Measurements from ENCODE around the gene TTC21B.

TTC21B gene

DNA sequence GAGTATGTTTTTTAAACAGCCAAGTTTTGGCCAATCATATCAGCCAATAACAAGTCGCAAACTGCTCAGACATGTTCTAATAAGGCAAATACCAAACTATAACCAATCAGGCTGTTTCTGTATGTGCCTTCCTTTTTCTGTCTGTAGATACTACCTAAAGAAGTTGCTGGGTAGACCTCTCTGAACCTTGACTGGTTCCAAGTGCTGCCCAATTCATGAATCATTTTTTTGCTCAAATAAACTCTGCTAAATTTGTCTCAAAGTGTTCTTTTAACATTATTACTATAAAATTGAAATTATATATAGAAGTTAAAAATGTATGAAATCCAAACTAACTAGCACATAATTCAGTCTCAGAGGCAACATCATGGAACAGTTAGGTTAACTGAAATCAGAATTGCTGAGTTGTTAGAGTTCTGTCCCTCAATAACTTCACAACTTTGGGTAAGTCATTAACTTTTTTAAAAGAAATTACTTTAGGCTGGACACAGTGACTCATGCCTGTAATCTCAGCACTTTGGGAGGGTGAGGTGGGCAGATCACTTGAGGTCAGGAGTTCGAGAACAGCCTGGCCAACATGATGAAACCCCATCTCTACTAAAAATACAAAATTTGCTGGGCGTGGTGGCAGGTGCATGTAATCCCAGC, 4.9 kb upstream of the TTC21B start:
- Histone ChIP-seq H3K4me1 (ENCODE audit: insufficient read depth, low read length) (peaks cover 8% of the 10 kb centered on the region), H3K27me3 (ENCODE audit: control insufficient read depth in 1 of 2, insufficient read depth in 2 of 2, low read length in 2 of 2) (no peaks in the 10 kb centered on the region), H3K9ac (ENCODE audit: low read length) (no peak overlapping the region), H3K9me3 (ENCODE audit: low read length) (no peaks in the 10 kb centered on the region), H3K36me3 (ENCODE audit: insufficient read depth, low read length) (no peaks in the 10 kb centered on the region), H3K27ac (ENCODE audit: low read depth, low read length) (no peak overlapping the region), H3K4me3 (ENCODE audit: low read depth in 1 of 2, low read length in 2 of 2) (no peak overlapping the region)

DNA sequence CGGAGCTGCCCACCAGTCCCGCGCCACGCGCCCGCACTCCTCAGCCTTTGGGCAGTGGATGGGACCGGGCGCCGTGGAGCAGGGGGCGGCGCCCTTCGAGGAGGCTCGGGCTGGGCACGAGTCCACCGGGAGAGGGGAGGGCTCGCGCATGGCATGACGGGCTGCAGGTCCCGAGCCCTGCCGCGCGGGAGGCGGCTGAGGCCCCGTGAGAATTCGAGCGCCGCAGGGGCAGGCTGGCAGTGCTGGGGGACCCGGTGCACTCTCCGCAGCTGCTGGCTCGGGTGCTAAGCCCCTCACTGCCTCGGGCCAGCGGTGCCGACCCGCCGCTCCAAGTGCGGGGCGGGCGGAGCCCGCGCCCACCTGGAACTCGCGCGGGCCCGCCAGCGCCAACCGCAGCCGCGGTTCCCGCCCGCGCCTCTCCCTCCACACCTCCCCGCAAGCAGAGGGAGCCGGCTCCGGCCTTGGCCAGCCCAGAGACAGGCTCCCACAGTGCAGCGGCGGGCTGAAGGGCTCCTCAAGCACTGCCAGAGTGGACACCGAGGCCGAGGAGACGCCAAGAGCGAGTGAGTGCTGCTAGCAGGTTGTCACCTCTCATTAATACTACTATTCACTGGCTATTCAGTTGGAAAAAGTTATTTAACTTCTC, 3.6 kb upstream of the TTC21B start:
- H3K4me1 ChIP-seq (ENCODE audit: insufficient read depth, low read length), result peaks cover 15% of the 10 kb centered on the region
- H3K9ac ChIP-seq (ENCODE audit: low read length), result no peak overlapping the region
- H3K9me3 ChIP-seq (ENCODE audit: low read length), result no peaks in the 10 kb centered on the region
- no peaks in the 10 kb centered on the region for H3K27me3 ChIP-seq (ENCODE audit: control insufficient read depth in 1 of 2, insufficient read depth in 2 of 2, low read length in 2 of 2)
- H3K36me3 ChIP-seq (ENCODE audit: insufficient read depth, low read length), result no peaks in the 10 kb centered on the region
- no peak overlapping the region for H3K27ac ChIP-seq (ENCODE audit: low read depth, low read length)
- H3K4me3 ChIP-seq (ENCODE audit: low read depth in 1 of 2, low read length in 2 of 2), result no peak overlapping the region

DNA sequence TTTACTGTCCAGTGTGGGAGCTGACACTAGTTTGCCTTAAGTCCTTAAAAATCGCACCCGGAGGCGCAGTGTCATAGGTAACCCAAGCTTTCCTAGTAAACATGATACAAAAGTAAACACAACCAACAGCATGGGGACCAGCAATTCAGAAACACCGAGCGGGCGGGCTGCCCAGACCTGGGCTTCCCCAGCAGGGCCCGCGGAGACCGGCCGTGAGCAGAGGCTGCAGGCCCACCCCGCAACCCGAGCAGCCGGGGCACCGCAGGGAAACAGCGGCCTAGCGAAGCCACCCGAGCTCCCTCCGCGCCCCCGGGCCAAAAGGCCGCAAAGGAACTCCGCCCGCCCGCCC, 296 bp downstream of the TTC21B start:
- Histone ChIP-seq H3K27me3 (ENCODE audit: control insufficient read depth in 1 of 2, insufficient read depth in 2 of 2, low read length in 2 of 2) (no peaks in the 10 kb centered on the region), H3K9me3 (ENCODE audit: low read length) (no peaks in the 10 kb centered on the region), H3K4me3 (ENCODE audit: low read depth in 1 of 2, low read length in 2 of 2) (peak overlapping the region; percentile 79 to 90), H3K36me3 (ENCODE audit: insufficient read depth, low read length) (peaks cover 3% of the 10 kb centered on the region), H3K27ac (ENCODE audit: low read depth, low read length) (peak overlapping the region; percentile 89), H3K4me1 (ENCODE audit: insufficient read depth, low read length) (peaks cover 24% of the 10 kb centered on the region), H3K9ac (ENCODE audit: low read length) (peak overlapping the region; percentile 84)

DNA sequence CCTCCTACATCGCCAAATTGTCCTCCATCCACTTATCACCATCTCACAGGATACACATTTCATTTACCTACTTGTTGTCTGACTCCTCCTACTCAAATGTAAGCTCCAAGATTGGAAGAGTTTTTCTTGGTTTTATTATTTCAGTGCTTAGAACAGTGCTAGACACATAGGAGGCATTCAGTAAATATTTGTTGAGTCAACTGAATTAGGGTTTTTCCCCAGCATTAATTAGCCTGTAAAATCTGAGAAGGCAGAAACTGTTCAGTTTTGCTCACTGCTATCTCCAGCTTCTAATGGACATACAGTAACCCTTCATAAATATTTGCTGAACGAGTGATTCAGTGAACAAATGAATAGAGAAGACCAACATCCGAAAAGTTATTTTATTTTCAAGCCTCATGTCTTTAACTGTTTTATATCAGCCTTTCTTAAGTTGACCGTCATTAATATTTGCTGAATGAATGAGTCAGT, 800 bp downstream of the TTC21B start:
- peak overlapping the region; percentile 79 to 90 for H3K4me3 ChIP-seq (ENCODE audit: low read depth in 1 of 2, low read length in 2 of 2)
- H3K4me1 ChIP-seq (ENCODE audit: insufficient read depth, low read length), result peaks cover 24% of the 10 kb centered on the region
- no peaks in the 10 kb centered on the region for H3K9me3 ChIP-seq (ENCODE audit: low read length)
- H3K27me3 ChIP-seq (ENCODE audit: control insufficient read depth in 1 of 2, insufficient read depth in 2 of 2, low read length in 2 of 2), result no peaks in the 10 kb centered on the region
- peaks cover 3% of the 10 kb centered on the region for H3K36me3 ChIP-seq (ENCODE audit: insufficient read depth, low read length)
- peak overlapping the region; percentile 84 for H3K9ac ChIP-seq (ENCODE audit: low read length)
- H3K27ac ChIP-seq (ENCODE audit: low read depth, low read length), result peak overlapping the region; percentile 89

DNA sequence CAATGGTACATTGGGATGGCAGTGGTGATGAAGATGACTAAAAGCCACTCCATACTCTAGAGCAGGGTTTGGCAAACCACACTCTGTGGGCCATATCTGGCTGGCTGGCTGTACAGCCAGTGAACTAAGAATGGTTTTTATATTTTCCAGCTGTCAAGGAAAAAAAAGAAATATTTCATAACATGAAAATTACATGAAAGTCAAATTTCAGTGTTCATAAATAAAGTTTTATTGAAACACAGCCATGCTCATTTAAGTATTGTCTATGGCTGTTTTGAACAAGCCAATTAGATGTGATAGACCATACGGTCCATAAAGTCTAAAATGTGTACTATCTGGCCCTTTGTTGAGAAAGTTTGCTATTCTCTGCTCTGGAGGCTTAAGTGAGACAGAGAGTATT, 1.5 kb downstream of the TTC21B start:
- no peak overlapping the region for H3K4me3 ChIP-seq (ENCODE audit: low read depth in 1 of 2, low read length in 2 of 2)
- H3K36me3 ChIP-seq (ENCODE audit: insufficient read depth, low read length), result peaks cover 3% of the 10 kb centered on the region
- H3K27ac ChIP-seq (ENCODE audit: low read depth, low read length), result no peak overlapping the region
- H3K9ac ChIP-seq (ENCODE audit: low read length), result no peak overlapping the region
- H3K4me1 ChIP-seq (ENCODE audit: insufficient read depth, low read length), result peaks cover 24% of the 10 kb centered on the region
- no peaks in the 10 kb centered on the region for H3K27me3 ChIP-seq (ENCODE audit: control insufficient read depth in 1 of 2, insufficient read depth in 2 of 2, low read length in 2 of 2)
- H3K9me3 ChIP-seq (ENCODE audit: low read length), result no peaks in the 10 kb centered on the region

DNA sequence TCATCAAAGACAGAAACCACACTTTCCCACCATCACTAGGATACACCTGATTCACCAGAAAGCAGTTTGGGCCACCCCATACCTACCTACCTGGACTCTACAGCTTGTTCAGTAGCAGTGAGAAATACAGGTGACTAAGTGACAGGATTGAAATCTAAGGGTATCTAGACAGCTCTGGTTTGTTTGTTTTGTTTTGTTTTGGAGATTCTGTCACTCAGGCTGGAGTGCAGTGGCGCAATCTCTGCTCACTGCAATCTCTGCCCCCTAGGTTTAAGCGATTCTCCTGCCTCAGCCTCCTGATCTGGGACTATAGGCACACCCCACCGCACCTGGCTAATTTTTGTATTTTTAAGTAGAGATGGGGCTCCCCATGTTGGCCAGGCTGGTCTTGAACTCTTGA, 3.1 kb downstream of the TTC21B start:
- H3K9me3 ChIP-seq (ENCODE audit: low read length), result no peaks in the 10 kb centered on the region

DNA sequence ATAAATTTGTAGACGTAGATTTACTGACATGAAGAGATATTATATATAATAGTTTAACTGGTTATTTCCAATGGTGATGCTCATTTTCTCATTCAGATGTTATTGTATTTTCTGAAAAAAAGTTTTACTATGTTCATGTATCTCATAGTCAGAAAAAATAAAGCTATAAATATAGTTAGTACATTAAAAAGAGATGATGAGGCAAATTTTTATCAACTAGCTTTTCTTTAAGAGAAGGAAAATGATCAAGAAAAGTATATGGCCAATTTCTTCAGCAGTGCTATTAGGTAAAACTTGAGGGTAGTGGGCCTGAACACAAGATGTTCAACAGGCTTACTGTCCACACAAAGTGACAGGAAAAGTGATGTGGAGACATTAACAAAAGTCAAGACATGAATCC, 11.7 kb downstream of the TTC21B start:
- H3K9ac ChIP-seq (ENCODE audit: low read length), result no peak overlapping the region
- H3K9me3 ChIP-seq (ENCODE audit: low read length), result no peaks in the 10 kb centered on the region
- no peak overlapping the region for H3K4me3 ChIP-seq (ENCODE audit: low read depth in 1 of 2, low read length in 2 of 2)
- no peaks in the 10 kb centered on the region for H3K4me1 ChIP-seq (ENCODE audit: insufficient read depth, low read length)
- H3K36me3 ChIP-seq (ENCODE audit: insufficient read depth, low read length), result peaks cover 38% of the 10 kb centered on the region
- no peak overlapping the region for H3K27ac ChIP-seq (ENCODE audit: low read depth, low read length)
- no peaks in the 10 kb centered on the region for H3K27me3 ChIP-seq (ENCODE audit: control insufficient read depth in 1 of 2, insufficient read depth in 2 of 2, low read length in 2 of 2)

More for the DNA sequence above, 3.1 kb downstream of the TTC21B start:
- Histone ChIP-seq H3K9ac (ENCODE audit: low read length) (no peak overlapping the region), H3K27ac (ENCODE audit: low read depth, low read length) (no peak overlapping the region), H3K4me3 (ENCODE audit: low read depth in 1 of 2, low read length in 2 of 2) (no peak overlapping the region), H3K36me3 (ENCODE audit: insufficient read depth, low read length) (peaks cover 3% of the 10 kb centered on the region), H3K27me3 (ENCODE audit: control insufficient read depth in 1 of 2, insufficient read depth in 2 of 2, low read length in 2 of 2) (no peaks in the 10 kb centered on the region), H3K4me1 (ENCODE audit: insufficient read depth, low read length) (peaks cover 24% of the 10 kb centered on the region)

DNA sequence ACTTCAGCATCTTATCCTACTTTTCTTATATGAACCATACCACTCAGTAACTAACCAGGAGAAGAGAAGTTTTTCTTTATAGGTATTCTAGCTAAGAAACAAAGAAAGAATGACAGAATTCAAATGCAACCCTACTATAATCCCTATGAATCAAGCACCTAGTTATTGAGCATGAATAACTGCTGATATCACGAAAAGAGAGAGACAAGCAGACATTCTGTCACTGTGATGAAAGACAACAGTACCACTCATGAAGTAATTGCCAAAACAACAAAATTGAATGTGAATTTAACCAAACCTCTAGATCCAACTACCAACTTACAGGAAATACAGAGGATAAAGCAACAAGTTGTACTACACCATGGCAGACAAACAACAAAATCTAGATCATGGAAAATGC, 15.3 kb downstream of the TTC21B start:
- Histone ChIP-seq H3K9ac (ENCODE audit: low read length) (no peak overlapping the region), H3K4me3 (ENCODE audit: low read depth in 1 of 2, low read length in 2 of 2) (no peak overlapping the region), H3K27ac (ENCODE audit: low read depth, low read length) (no peak overlapping the region), H3K27me3 (ENCODE audit: control insufficient read depth in 1 of 2, insufficient read depth in 2 of 2, low read length in 2 of 2) (no peaks in the 10 kb centered on the region), H3K9me3 (ENCODE audit: low read length) (no peaks in the 10 kb centered on the region), H3K36me3 (ENCODE audit: insufficient read depth, low read length) (peaks cover 36% of the 10 kb centered on the region), H3K4me1 (ENCODE audit: insufficient read depth, low read length) (no peaks in the 10 kb centered on the region)

DNA sequence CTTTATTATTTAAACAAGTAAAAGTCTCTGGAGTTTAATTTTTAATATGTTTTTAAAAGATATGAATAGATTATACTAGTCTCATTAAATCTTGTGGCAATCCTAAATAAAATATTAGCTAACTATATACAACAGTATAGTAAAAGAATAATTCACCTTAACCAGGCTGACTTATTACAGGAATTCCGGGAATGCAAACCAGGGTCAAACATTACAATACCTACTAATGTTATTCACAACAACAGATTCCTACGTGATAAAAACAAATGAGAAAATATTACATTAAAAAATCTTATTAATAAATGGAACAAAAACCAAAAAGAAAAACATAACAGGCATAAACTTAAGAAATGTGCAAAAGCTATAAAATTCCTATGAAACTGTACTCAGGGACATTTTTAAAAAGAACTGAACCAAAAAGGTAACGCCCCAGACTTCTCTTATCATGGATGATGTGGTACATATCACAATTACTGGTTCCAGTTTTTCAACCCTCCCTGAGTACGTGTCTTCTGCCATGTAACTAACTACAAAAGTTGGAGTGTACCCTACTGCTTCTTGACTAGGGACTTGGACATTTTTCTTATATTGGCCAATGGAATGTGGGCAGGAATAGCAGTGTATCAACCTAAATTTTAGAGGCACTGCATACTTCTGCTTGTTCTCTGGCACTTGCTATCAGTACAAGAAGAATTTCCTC, 20.2 kb downstream of the TTC21B start:
- Histone ChIP-seq H3K27ac (ENCODE audit: low read depth, low read length) (no peak overlapping the region), H3K27me3 (ENCODE audit: control insufficient read depth in 1 of 2, insufficient read depth in 2 of 2, low read length in 2 of 2) (no peaks in the 10 kb centered on the region), H3K9me3 (ENCODE audit: low read length) (no peaks in the 10 kb centered on the region), H3K4me3 (ENCODE audit: low read depth in 1 of 2, low read length in 2 of 2) (no peak overlapping the region), H3K4me1 (ENCODE audit: insufficient read depth, low read length) (no peaks in the 10 kb centered on the region), H3K9ac (ENCODE audit: low read length) (no peak overlapping the region), H3K36me3 (ENCODE audit: insufficient read depth, low read length) (peaks cover 34% of the 10 kb centered on the region)

DNA sequence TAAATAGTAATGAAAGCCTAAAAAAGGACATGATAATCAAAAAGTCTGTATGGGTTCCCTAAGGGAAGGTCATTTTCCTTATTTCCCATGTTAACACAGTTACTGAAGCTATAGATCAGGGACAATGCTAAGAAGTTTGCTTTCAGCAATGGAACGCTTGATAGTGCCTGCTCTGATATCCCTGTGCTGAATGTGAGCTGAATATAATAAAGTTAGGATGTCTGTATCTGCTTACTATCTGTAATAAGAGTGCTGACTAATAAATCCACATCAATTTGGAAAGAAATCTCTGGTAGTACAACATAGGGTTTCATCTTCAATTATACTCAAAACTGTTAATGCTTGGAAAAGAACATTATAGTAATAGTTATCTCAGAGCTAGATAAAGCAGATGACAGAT, 25.8 kb downstream of the TTC21B start:
- Histone ChIP-seq H3K9ac (ENCODE audit: low read length) (no peak overlapping the region), H3K27me3 (ENCODE audit: control insufficient read depth in 1 of 2, insufficient read depth in 2 of 2, low read length in 2 of 2) (no peaks in the 10 kb centered on the region), H3K9me3 (ENCODE audit: low read length) (no peaks in the 10 kb centered on the region), H3K4me1 (ENCODE audit: insufficient read depth, low read length) (no peaks in the 10 kb centered on the region), H3K27ac (ENCODE audit: low read depth, low read length) (no peak overlapping the region), H3K36me3 (ENCODE audit: insufficient read depth, low read length) (peaks cover 50% of the 10 kb centered on the region), H3K4me3 (ENCODE audit: low read depth in 1 of 2, low read length in 2 of 2) (no peak overlapping the region)

DNA sequence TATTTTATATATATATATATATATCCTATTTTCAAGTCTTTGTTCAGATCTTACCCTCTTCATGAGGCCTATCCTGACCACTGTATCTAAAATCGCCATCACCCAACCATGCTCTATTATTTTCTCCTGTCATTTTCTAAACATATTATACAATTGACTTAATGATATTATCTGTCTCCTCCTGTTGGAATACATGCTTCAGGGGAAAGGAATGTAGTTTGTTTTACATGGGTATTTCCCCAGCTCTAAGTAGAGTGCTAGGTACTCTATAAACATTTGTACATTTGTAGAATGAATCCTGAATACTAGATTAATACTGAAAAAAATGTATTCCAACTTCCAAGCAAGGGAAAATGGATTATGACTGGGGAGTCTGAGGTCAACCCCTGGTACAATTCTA, 26.2 kb downstream of the TTC21B start:
- no peak overlapping the region for H3K4me3 ChIP-seq (ENCODE audit: low read depth in 1 of 2, low read length in 2 of 2)
- no peaks in the 10 kb centered on the region for H3K9me3 ChIP-seq (ENCODE audit: low read length)
- no peak overlapping the region for H3K27ac ChIP-seq (ENCODE audit: low read depth, low read length)
- peaks cover 49% of the 10 kb centered on the region for H3K36me3 ChIP-seq (ENCODE audit: insufficient read depth, low read length)
- no peak overlapping the region for H3K9ac ChIP-seq (ENCODE audit: low read length)
- no peaks in the 10 kb centered on the region for H3K4me1 ChIP-seq (ENCODE audit: insufficient read depth, low read length)
- no peaks in the 10 kb centered on the region for H3K27me3 ChIP-seq (ENCODE audit: control insufficient read depth in 1 of 2, insufficient read depth in 2 of 2, low read length in 2 of 2)
